Ovary (tissue), 3 donors: ENCODE data around the gene CYS1.

ENCODE experiments used
- POLR2A ChIP-seq: fragments of 450-650 bp; IDR thresholded peaks from one replicate; pipeline ENCODE4 v1.6.1; 2017; ENCODE audit warnings: antibody characterized with exemption, mild to moderate bottlenecking, moderate library complexity
- TF ChIP-seq, protein P1 (sequence below), 3 donors: fragments of 450-650 bp in 2 of 3; fragments of 200-600 bp in 1 of 3; IDR thresholded peaks; one replicate each; pipeline versions ENCODE4 v1.5.1 to v1.8.0; 2016 to 2022; ENCODE audit warnings: antibody characterized with exemption in 3 of 3, mild to moderate bottlenecking in 1 of 3
- donor health status: DM: no; HTN: no; CAD: no.

DNA sequence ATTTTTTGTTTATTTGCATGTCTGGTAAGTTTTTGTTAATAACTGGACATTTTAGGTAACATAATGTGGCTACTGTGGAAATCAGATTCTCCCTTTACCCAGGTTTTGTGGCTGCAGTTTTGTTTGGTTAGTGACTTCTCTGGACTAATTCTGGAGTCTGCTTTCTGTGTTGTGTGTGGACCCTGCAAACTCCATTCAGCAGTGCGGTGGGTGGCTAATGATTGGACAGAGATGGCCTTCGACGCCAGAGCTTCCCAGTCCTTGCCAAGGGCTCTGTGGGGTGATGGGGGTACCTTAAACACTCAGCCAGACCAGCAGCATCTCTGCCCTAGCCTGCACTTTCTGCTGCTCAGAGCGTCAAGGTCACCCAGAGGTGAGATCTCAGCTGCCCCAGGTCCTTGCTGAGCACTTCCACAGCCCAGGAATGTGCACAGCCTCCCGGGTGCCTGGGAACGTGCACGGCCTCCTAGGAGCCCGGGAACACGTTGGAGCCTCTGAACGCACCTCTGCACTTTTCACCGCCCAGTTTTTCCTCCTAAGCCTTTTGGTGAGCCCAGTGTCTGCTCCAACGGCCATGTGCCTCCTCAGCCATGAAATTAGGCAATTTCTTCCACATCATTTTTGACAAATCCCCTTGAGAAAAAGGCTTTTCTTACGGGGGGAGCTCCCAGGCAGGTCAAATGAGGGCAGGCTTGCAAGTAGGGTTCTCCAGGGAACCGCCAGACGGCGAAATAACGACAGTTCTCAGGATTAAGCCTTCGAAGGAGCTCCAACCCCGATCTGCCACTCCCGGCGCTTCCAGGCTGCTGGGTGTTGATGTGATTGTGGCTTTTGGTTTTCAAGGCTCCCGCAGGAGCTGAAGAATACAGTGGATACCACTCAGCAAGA lies 72.0 kb downstream of the CYS1 start:
- TF ChIP-seq, protein P1, sequence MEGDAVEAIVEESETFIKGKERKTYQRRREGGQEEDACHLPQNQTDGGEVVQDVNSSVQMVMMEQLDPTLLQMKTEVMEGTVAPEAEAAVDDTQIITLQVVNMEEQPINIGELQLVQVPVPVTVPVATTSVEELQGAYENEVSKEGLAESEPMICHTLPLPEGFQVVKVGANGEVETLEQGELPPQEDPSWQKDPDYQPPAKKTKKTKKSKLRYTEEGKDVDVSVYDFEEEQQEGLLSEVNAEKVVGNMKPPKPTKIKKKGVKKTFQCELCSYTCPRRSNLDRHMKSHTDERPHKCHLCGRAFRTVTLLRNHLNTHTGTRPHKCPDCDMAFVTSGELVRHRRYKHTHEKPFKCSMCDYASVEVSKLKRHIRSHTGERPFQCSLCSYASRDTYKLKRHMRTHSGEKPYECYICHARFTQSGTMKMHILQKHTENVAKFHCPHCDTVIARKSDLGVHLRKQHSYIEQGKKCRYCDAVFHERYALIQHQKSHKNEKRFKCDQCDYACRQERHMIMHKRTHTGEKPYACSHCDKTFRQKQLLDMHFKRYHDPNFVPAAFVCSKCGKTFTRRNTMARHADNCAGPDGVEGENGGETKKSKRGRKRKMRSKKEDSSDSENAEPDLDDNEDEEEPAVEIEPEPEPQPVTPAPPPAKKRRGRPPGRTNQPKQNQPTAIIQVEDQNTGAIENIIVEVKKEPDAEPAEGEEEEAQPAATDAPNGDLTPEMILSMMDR (IDR thresholded peaks at IDR 0.05) = no peak
- TF ChIP-seq POLR2A = no peak
